ENCODE results near the gene ARHGEF37. TPM values are rescaled to one million over a fixed set of nuclear protein-coding genes. Genes with fewer than 3 reads are reported as not detected.
"Not testable (repeated sequence)": the region's sequence is repeated elsewhere in the genome, so short reads cannot be mapped to it uniquely, and the experiment has no call there.

Gene ARHGEF37
- total RNA-seq, 1 experiment from 2014 or later = 0.42 TPM

- no peak overlapping the region for H3K27ac ChIP-seq (ENCODE audit: insufficient read length, low read depth, low read length)
- no peak overlapping the region for H2BK5ac ChIP-seq (ENCODE audit: insufficient read length, low read length)
- no CpG with 5 or more reads among the region's 5 CpGs for WGBS (ENCODE audit: extremely low coverage, insufficient read length, low lambda C conversion rate)
- no peak overlapping the region for H2BK15ac ChIP-seq (ENCODE audit: low read depth, low read length)
- H3K4ac ChIP-seq (ENCODE audit: low read depth, low read length) = no peak overlapping the region
- no peaks in the 10 kb centered on the region for H3K9me3 ChIP-seq (ENCODE audit: control insufficient read depth, low read depth, low read length)
- no peak overlapping the region for H2AK5ac ChIP-seq (ENCODE audit: insufficient read length, low read length)
- no peak overlapping the region for H3K23ac ChIP-seq (ENCODE audit: insufficient read length, low read depth, low read length)
- H4K20me1 ChIP-seq (ENCODE audit: control insufficient read depth, insufficient read depth, insufficient read length) = no peaks in the 10 kb centered on the region
- Mint-ChIP-seq H3K27ac (no peak overlapping the region), H3K4me1 (peaks cover 4 to 8% of the 10 kb centered on the region in 2 experiments; a peak in 2 of 4 replicates), H3K9me3 (no peaks in the 10 kb centered on the region), H3K4me3 (no peak overlapping the region), H3K36me3 (ENCODE audit: insufficient read depth in 1 of 3, low read depth in 3 of 3) (no peaks in the 10 kb centered on the region), H3K27me3 (ENCODE audit: low read depth) (peaks cover 3% of the 10 kb centered on the region; the same call in 1 of the 2 replicates)
- no peak overlapping the region for H4K91ac ChIP-seq (ENCODE audit: insufficient read length, low read depth, low read length)
- no peak overlapping the region for H3K56ac ChIP-seq (ENCODE audit: insufficient read length, low read depth, low read length)
- H3K79me2 ChIP-seq (ENCODE audit: insufficient read depth, low read length) = no peaks in the 10 kb centered on the region
- no peak for TF ChIP-seq CTCF (conservative IDR thresholded peaks at IDR 0.05)
- H3K9ac ChIP-seq (ENCODE audit: extremely low read depth, insufficient read length, low read length) = no peak overlapping the region
- H3K27me3 ChIP-seq (ENCODE audit: insufficient read depth, low read length) = no peaks in the 10 kb centered on the region
- H3K14ac ChIP-seq (ENCODE audit: insufficient read depth, low read length) = no peak overlapping the region
- no peak overlapping the region for H2BK120ac ChIP-seq (ENCODE audit: low read depth, low read length, poor library complexity, severe bottlenecking)
- no peaks in the 10 kb centered on the region for H3K23me2 ChIP-seq (ENCODE audit: insufficient read length, low read depth, low read length, poor library complexity, severe bottlenecking)
- H3K4me2 ChIP-seq (ENCODE audit: insufficient read depth, insufficient read length, low read length) = no peak overlapping the region
- H4K5ac ChIP-seq (ENCODE audit: insufficient read length, low read depth, low read length) = no peak overlapping the region
- no peak overlapping the region for H2AFZ ChIP-seq (ENCODE audit: low read length)
- peaks cover 5% of the 10 kb centered on the region; the same call in 1 of the 2 replicates for H3K4me1 ChIP-seq (ENCODE audit: insufficient read depth, low read length)
- no peak overlapping the region for H2BK20ac ChIP-seq (ENCODE audit: low read depth, low read length, poor library complexity, severe bottlenecking)
- no peak overlapping the region for H3K18ac ChIP-seq (ENCODE audit: insufficient read length, low read depth, low read length)
- H3K79me1 ChIP-seq (ENCODE audit: insufficient read depth, low read depth, low read length, poor library complexity, severe bottlenecking) = no peaks in the 10 kb centered on the region
- no peak overlapping the region for H2BK12ac ChIP-seq (ENCODE audit: insufficient read length, low read depth, low read length)
- H3T11ph ChIP-seq (ENCODE audit: low read length) = no peak overlapping the region
- no peak overlapping the region for H4K8ac ChIP-seq (replicated peaks; ENCODE audit: insufficient read length, low read depth, low read length)
- DNase-seq = no peak
These were observed 13.1 kb downstream of the ARHGEF37 start for GRCh38 chr5:149594206-149594895.

GRCh38 chr5:149595105-149595504 lies 13.8 kb downstream of the ARHGEF37 start:
- H4K5ac ChIP-seq (ENCODE audit: insufficient read length, low read depth, low read length); H3K79me1 ChIP-seq (ENCODE audit: insufficient read depth, low read depth, low read length, poor library complexity, severe bottlenecking); H4K20me1 ChIP-seq (ENCODE audit: control insufficient read depth, insufficient read depth, insufficient read length); H3K23me2 ChIP-seq (ENCODE audit: insufficient read length, low read depth, low read length, poor library complexity, severe bottlenecking); H3K56ac ChIP-seq (ENCODE audit: insufficient read length, low read depth, low read length); H3K4me3 Mint-ChIP-seq; H2AFZ ChIP-seq (ENCODE audit: low read length); H3K36me3 Mint-ChIP-seq (ENCODE audit: insufficient read depth in 1 of 3, low read depth in 3 of 3); H3K9me3 Mint-ChIP-seq; H3K27me3 Mint-ChIP-seq (ENCODE audit: low read depth); H3K23ac ChIP-seq (ENCODE audit: insufficient read length, low read depth, low read length); H3K27ac ChIP-seq (ENCODE audit: insufficient read length, low read depth, low read length); H2AK5ac ChIP-seq (ENCODE audit: insufficient read length, low read length); H2BK120ac ChIP-seq (ENCODE audit: low read depth, low read length, poor library complexity, severe bottlenecking); H2BK5ac ChIP-seq (ENCODE audit: insufficient read length, low read length); H2BK15ac ChIP-seq (ENCODE audit: low read depth, low read length); H4K91ac ChIP-seq (ENCODE audit: insufficient read length, low read depth, low read length); H3K79me2 ChIP-seq (ENCODE audit: insufficient read depth, low read length); H3K4ac ChIP-seq (ENCODE audit: low read depth, low read length); H3K4me1 Mint-ChIP-seq; H3K4me2 ChIP-seq (ENCODE audit: insufficient read depth, insufficient read length, low read length); DNase-seq; H3K27ac Mint-ChIP-seq; H3T11ph ChIP-seq (ENCODE audit: low read length); H3K14ac ChIP-seq (ENCODE audit: insufficient read depth, low read length); H3K4me1 ChIP-seq (ENCODE audit: insufficient read depth, low read length); H3K27me3 ChIP-seq (ENCODE audit: insufficient read depth, low read length); H2BK12ac ChIP-seq (ENCODE audit: insufficient read length, low read depth, low read length); H3K18ac ChIP-seq (ENCODE audit: insufficient read length, low read depth, low read length); H3K9me3 ChIP-seq (ENCODE audit: control insufficient read depth, low read depth, low read length); H4K8ac ChIP-seq (replicated peaks; ENCODE audit: insufficient read length, low read depth, low read length); H2BK20ac ChIP-seq (ENCODE audit: low read depth, low read length, poor library complexity, severe bottlenecking); H3K9ac ChIP-seq (ENCODE audit: extremely low read depth, insufficient read length, low read length): not testable (repeated sequence)
- no CpG with 5 or more reads among the region's 3 CpGs for WGBS (ENCODE audit: extremely low coverage, insufficient read length, low lambda C conversion rate)
